Right lobe of liver (tissue), 6 donors: ENCODE measurements around the gene CXCL1. TPM values are rescaled to one million over a fixed set of nuclear protein-coding genes. Genes with fewer than 3 reads are reported as not detected.

Experiments used
- ATAC-seq, 4 donors: fragments of 200-7000 bp; cut with Tn5 transposase; one replicate each; pipeline ENCODE4 v1.9.1; 2020; ENCODE audit warnings: mild to moderate bottlenecking in 4 of 4, moderate library complexity in 4 of 4
- DNase-seq, 3 donors: peaks; one replicate each; pipeline ENCODE4 v3.0.0-alpha.2; 2020
- H3K27ac ChIP-seq, 3 donors: fragments of 200-600 bp; one replicate each; pipeline ENCODE4 v1.8.0; 2022
- H3K27me3 ChIP-seq, 2 donors: fragments of 200-600 bp; one replicate each; pipeline ENCODE4 v1.8.0; 2022
- H3K36me3 ChIP-seq, 4 donors: fragments of 200-600 bp; sonication (generic) in 1 of 4; one replicate each; pipeline versions ENCODE4 v1.5.1 to v1.8.0; 2017 to 2022; ENCODE audit warnings: control low read depth in 1 of 4
- H3K4me1 ChIP-seq, 4 donors: fragments of 200-600 bp; sonication (generic) in 1 of 4; one replicate each; pipeline versions ENCODE4 v1.5.1 to v1.8.0; 2017 to 2022; ENCODE audit warnings: control low read depth in 1 of 4
- H3K4me3 ChIP-seq, 3 donors: fragments of 200-600 bp; one replicate each; pipeline ENCODE4 v1.8.0; 2022
- H3K9me3 ChIP-seq, 4 donors: fragments of 200-600 bp; sonication (generic) in 1 of 4; one replicate each; pipeline versions ENCODE4 v1.5.1 to v1.8.0; 2017 to 2022; ENCODE audit warnings: control low read depth in 1 of 4
- POLR2A ChIP-seq: fragments of 450-650 bp; IDR thresholded peaks from one replicate; pipeline ENCODE4 v1.6.1; 2017; ENCODE audit warnings: antibody characterized with exemption, mild to moderate bottlenecking
- WGBS: methylation state at CpG from one replicate; pipeline ENCODE4 v1.1.6; 2018; ENCODE audit warnings: low coverage, low lambda C conversion rate; ENCODE audit not compliant: insufficient coverage; ENCODE audit errors: missing lambda C conversion rate; 5-methylcytosine and 5-hydroxymethylcytosine counted together
- intact Hi-C, 2 donors: fragments of 100-400 bp; cut with DNase I; formaldehyde crosslinking; loops; one replicate each; pipeline versions ENCODE4 v1.11.2 to v1.14.1; 2022
- total RNA-seq, 6 experiments: library from RNA; depleted of rRNA in 2 of 6; stranded (reverse); fragments of >200 nt in 2 of 6; fragmentation: NEBNext Ultra II Directional in 3 of 6; extraction: Animal tissue kit (Norgen Biotek cat#: 25700) in 3 of 6; gene quantifications; one replicate each; pipeline versions ENCODE4 v1.1.0 to v1.2.4, GENCODE V29; 2016 to 2023
- TF ChIP-seq, protein P1 (sequence below), 4 donors: fragments of 200-600 bp in 3 of 4; fragments of 450-650 bp in 1 of 4; IDR thresholded peaks; one replicate each; pipeline versions ENCODE4 v1.5.1 to v1.8.0; 2016 to 2022; ENCODE audit warnings: antibody characterized with exemption in 4 of 4, mild to moderate bottlenecking in 2 of 4
- donor health status: DM: no; HTN: yes; CAD: no.
- donor health status: DM: no; HTN: no; CAD: no.
- donor health status: DM: no; HTN: no; CAD: no.
- donor health status: DM: no; HTN: yes; CAD: no.
- donor health status: DM: no; HTN: yes; CAD: no.

CXCL1 gene
- total RNA-seq, 6 experiments from 2014 or later, result 0.42 to 33.1 (median 4.3) TPM

DNA sequence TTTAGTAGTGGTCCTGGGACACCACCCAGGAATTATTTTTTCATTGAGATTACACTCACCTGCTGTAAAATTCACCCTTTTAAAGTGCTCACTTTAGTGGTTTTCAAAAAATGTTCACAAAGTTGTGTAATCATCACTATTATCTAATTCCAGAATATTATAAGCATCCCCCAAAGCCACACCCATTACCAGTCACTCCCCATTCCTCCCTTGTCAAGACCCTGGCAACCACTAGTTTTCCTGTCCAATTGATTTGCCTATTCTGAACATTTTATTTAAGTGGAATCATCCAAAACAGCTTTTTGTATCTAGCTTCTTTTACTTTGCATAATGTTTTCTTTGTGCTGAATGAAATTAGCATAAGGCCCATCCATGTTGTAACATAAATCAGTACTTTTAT lies 45.4 kb upstream of the CXCL1 start:
- no peak for DNase-seq
- Histone ChIP-seq H3K4me1 (no peaks in the 10 kb centered on the region), H3K27ac (no peak overlapping the region), H3K9me3 (no peaks in the 10 kb centered on the region), H3K4me3 (no peak overlapping the region), H3K36me3 (no peaks in the 10 kb centered on the region), H3K27me3 (no peaks in the 10 kb centered on the region)
- intact Hi-C loops, result no loop called here
- TF ChIP-seq, protein P1, sequence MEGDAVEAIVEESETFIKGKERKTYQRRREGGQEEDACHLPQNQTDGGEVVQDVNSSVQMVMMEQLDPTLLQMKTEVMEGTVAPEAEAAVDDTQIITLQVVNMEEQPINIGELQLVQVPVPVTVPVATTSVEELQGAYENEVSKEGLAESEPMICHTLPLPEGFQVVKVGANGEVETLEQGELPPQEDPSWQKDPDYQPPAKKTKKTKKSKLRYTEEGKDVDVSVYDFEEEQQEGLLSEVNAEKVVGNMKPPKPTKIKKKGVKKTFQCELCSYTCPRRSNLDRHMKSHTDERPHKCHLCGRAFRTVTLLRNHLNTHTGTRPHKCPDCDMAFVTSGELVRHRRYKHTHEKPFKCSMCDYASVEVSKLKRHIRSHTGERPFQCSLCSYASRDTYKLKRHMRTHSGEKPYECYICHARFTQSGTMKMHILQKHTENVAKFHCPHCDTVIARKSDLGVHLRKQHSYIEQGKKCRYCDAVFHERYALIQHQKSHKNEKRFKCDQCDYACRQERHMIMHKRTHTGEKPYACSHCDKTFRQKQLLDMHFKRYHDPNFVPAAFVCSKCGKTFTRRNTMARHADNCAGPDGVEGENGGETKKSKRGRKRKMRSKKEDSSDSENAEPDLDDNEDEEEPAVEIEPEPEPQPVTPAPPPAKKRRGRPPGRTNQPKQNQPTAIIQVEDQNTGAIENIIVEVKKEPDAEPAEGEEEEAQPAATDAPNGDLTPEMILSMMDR (IDR thresholded peaks at IDR 0.05), result no peak
- no peak for TF ChIP-seq POLR2A
- no peak for ATAC-seq

DNA sequence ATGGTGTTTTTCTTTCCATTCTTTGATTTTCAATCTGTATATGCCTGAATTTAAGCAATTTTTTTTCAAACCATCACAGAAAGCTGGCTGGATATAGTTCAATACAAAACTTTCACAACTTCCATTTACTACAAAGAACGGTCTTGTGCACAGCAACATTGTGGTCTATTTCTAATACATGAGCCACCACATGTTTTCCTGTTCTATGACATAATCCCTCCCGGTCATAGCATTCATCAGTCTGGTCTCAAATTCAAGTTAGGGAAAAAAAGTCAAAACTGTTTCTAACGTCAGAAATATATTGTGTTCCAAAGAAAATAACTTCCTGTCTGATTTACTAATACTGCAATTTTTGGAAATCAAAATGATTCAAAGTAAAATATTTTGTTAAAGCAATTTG lies 40.2 kb upstream of the CXCL1 start:
- DNase-seq, result no peak
- WGBS, result 49% methylated on average over 3 of the region's 3 CpGs
- Histone ChIP-seq H3K9me3 (no peaks in the 10 kb centered on the region), H3K36me3 (no peaks in the 10 kb centered on the region), H3K27me3 (no peaks in the 10 kb centered on the region), H3K4me1 (no peaks in the 10 kb centered on the region), H3K4me3 (no peak overlapping the region), H3K27ac (no peak overlapping the region)
- intact Hi-C loops, result no loop called here
- ATAC-seq, result no peak
- TF ChIP-seq, protein P1 (IDR thresholded peaks at IDR 0.05), result no peak
- TF ChIP-seq POLR2A, result no peak

DNA sequence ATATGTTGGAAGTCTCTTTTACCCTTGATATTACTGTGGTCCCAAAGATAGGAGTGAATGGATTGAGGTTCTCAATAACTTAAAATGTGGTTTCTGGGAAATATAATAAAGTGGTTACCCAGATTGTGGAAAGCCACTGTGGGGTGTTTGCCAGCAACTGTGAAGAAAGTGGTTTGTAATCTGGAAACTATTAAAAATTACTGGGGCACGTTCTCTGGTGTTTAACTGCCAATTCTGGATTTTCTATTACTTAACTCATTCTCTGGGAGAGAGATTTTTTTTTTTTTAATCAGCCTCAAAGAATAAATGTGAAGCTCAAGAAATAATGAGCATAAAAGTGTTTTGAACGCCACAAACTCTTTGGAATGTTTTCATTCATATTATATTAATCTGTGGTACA lies 37.6 kb upstream of the CXCL1 start:
- TF ChIP-seq, protein P1 (IDR thresholded peaks at IDR 0.05), result no peak
- TF ChIP-seq POLR2A, result no peak

DNA sequence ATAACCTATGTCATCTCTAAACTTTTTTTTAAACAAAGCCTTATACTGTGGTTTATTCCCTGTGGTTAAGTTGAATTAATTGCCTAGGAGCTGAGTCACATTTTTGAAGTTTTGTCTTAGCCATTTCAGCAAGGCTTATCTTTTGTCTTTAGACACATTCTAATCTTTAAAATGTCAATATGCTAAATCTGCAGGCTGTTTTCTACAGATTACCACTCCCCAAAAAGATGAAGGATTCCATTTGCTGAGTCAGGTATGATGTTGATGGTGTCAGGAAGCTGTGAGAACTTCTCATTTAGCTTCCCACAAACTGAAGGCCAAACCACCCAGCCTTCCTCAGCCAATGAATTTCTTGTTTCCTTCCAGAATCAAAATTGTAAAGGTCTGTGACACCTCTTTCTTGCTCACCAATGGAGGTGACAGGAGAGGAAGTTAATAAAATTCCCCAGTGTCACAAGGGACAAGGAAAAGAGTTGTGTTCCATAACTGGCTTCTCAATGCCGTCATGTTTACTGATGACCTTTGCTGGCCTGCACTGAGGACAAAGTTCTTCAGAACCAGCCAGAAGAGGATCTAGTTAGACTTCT lies 36.4 kb upstream of the CXCL1 start:
- H3K9me3 ChIP-seq, result no peaks in the 10 kb centered on the region
- no peak overlapping the region for H3K4me3 ChIP-seq
- peak; percentile 44 to 92 (median 72) for ATAC-seq
- intact Hi-C loops, result no loop called here
- no peak overlapping the region for H3K27ac ChIP-seq
- no peak for DNase-seq
- no peaks in the 10 kb centered on the region for H3K27me3 ChIP-seq
- peaks cover 0 to 3% (median 0%) of the 10 kb centered on the region in 4 donors for H3K4me1 ChIP-seq
- no peak for TF ChIP-seq POLR2A
- TF ChIP-seq, protein P1 (IDR thresholded peaks at IDR 0.05), result no peak
- H3K36me3 ChIP-seq, result no peaks in the 10 kb centered on the region
- WGBS, result 25% methylated on average over 1 of the region's 1 CpG

More for the DNA sequence above, 37.6 kb upstream of the CXCL1 start:
- H3K4me3 ChIP-seq, result no peak overlapping the region
- DNase-seq, result no peak
- no peaks in the 10 kb centered on the region for H3K36me3 ChIP-seq
- WGBS, result 73% methylated on average over 2 of the region's 2 CpGs
- H3K27me3 ChIP-seq, result no peaks in the 10 kb centered on the region
- ATAC-seq, result no peak
- peaks cover 0 to under 1% (median 0%) of the 10 kb centered on the region in 4 donors for H3K4me1 ChIP-seq
- no peaks in the 10 kb centered on the region for H3K9me3 ChIP-seq
- no peak overlapping the region for H3K27ac ChIP-seq
- intact Hi-C loops, result no loop called here
